HepG2 (cell line): ENCODE measurements around the gene SAMD14. TPM values are rescaled to one million over a fixed set of nuclear protein-coding genes. Genes with fewer than 3 reads are reported as not detected.

Experiments
- CCDC6 ChIP-seq: sonication (generic); formaldehyde crosslinking; IDR thresholded peaks from 2 replicates; pipeline ENCODE4 v1.8.1; 2022; ENCODE audit warnings: mild to moderate bottlenecking, missing genetic modification reagents, moderate library complexity
- DRAP1 ChIP-seq: IDR thresholded peaks from 2 replicates; pipeline ENCODE4 v1.6.1; 2016; ENCODE audit warnings: missing genetic modification reagents, missing compliant biosample characterization
- ETV5 ChIP-seq: IDR thresholded peaks from 2 replicates; pipeline ENCODE4 v1.6.1; 2018; ENCODE audit warnings: missing biosample characterization, missing genetic modification reagents, inconsistent platforms, borderline replicate concordance
- KDM3A ChIP-seq: IDR thresholded peaks from 2 replicates; pipeline ENCODE4 v1.6.1; 2018; ENCODE audit warnings: low read depth, missing compliant biosample characterization
- MED1 ChIP-seq: sonication (generic); formaldehyde crosslinking; IDR thresholded peaks from 2 replicates; pipeline ENCODE4 v1.4.0; 2020; ENCODE audit warnings: missing genetic modification reagents
- NRL ChIP-seq: sonication (generic); formaldehyde crosslinking; IDR thresholded peaks from 2 replicates; pipeline ENCODE4 v1.5.0; 2020; ENCODE audit warnings: missing genetic modification reagents, mild to moderate bottlenecking, moderate library complexity, borderline replicate concordance
- RBM39 ChIP-seq: fragments of 200-400 bp; formaldehyde crosslinking; IDR thresholded peaks from one replicate; pipeline ENCODE4 v1.6.1; 2018; ENCODE audit warnings: antibody characterized with exemption, mild to moderate bottlenecking, low read depth, low read length; ENCODE audit not compliant: poor library complexity, severe bottlenecking
- SOX6 ChIP-seq, 2 experiments: fragments of 450-650 bp in 1 of 2; sonication (generic) in 1 of 2; formaldehyde crosslinking in 1 of 2; IDR thresholded peaks; 2 replicates each; pipeline versions ENCODE4 v1.4.0 to v1.6.1; 2017 to 2020; ENCODE audit warnings: antibody characterized with exemption in 1 of 2, mild to moderate bottlenecking in 1 of 2, missing genetic modification reagents in 1 of 2
- SP4 ChIP-seq: sonication (generic); formaldehyde crosslinking; IDR thresholded peaks from 2 replicates; pipeline ENCODE4 v1.8.1; 2023; ENCODE audit warnings: mild to moderate bottlenecking, missing genetic modification reagents
- THRA ChIP-seq: sonication (generic); formaldehyde crosslinking; IDR thresholded peaks from 2 replicates; pipeline ENCODE4 v1.4.0; 2020; ENCODE audit warnings: missing genetic modification reagents, borderline replicate concordance
- ZBTB46 ChIP-seq: sonication (generic); formaldehyde crosslinking; IDR thresholded peaks from 2 replicates; pipeline ENCODE4 v1.4.0; 2020; ENCODE audit warnings: mild to moderate bottlenecking, missing genetic modification reagents, borderline replicate concordance
- ZFP91 ChIP-seq: sonication (generic); formaldehyde crosslinking; IDR thresholded peaks from 2 replicates; pipeline ENCODE4 v1.9.0; 2022; ENCODE audit warnings: missing genetic modification reagents, mild to moderate bottlenecking, borderline replicate concordance
- ZFX ChIP-seq: sonication (generic); formaldehyde crosslinking; IDR thresholded peaks from 2 replicates; pipeline ENCODE4 v1.4.0; 2020; ENCODE audit warnings: mild to moderate bottlenecking, low read depth, missing genetic modification reagents, moderate library complexity
- ZNF235 ChIP-seq: sonication (generic); formaldehyde crosslinking; IDR thresholded peaks from 2 replicates; pipeline ENCODE4 v1.8.1; 2023; ENCODE audit warnings: mild to moderate bottlenecking, missing genetic modification reagents, borderline replicate concordance
- ZNF350 ChIP-seq: sonication (generic); formaldehyde crosslinking; IDR thresholded peaks from 2 replicates; pipeline ENCODE4 v1.4.0; 2020; ENCODE audit warnings: mild to moderate bottlenecking, low read depth, missing genetic modification reagents, borderline replicate concordance
- ZNF558 ChIP-seq: sonication (generic); formaldehyde crosslinking; IDR thresholded peaks from 2 replicates; pipeline ENCODE4 v1.9.0; 2022; ENCODE audit warnings: mild to moderate bottlenecking, missing genetic modification reagents, borderline replicate concordance
- ZNF598 ChIP-seq: sonication (generic); formaldehyde crosslinking; IDR thresholded peaks from 2 replicates; pipeline ENCODE4 v1.5.1; 2020; ENCODE audit warnings: mild to moderate bottlenecking, missing genetic modification reagents, borderline replicate concordance
- ZNF883 ChIP-seq: sonication (generic); formaldehyde crosslinking; IDR thresholded peaks from 2 replicates; pipeline ENCODE4 v1.5.1; 2020; ENCODE audit warnings: mild to moderate bottlenecking, missing genetic modification reagents; ENCODE audit errors: not compliant biosample characterization
- ZSCAN21 ChIP-seq: sonication (generic); formaldehyde crosslinking; IDR thresholded peaks from 2 replicates; pipeline ENCODE4 v1.8.0; 2022; ENCODE audit warnings: mild to moderate bottlenecking, missing genetic modification reagents, moderate library complexity, borderline replicate concordance
- ZSCAN25 ChIP-seq: sonication (generic); formaldehyde crosslinking; IDR thresholded peaks from 2 replicates; pipeline ENCODE4 v1.8.0; 2022; ENCODE audit warnings: mild to moderate bottlenecking, missing genetic modification reagents
- polyA plus RNA-seq, 8 experiments: library from polyadenylated mRNA; depleted of rRNA in 3 of 8; stranded (reverse) in 7 of 8; unstranded in 1 of 8; fragments of >200 nt; fragmentation: Illumina TruSeq in 4 of 8; extraction: Trizol in 4 of 8; gene quantifications; 2 replicates each; pipeline versions ENCODE4 v1.2.1 to v1.2.3, GENCODE V29; 2011 to 2016; ENCODE audit warnings: low read depth in 4 of 8, missing spikeins in 1 of 8, mixed read lengths in 1 of 8; ENCODE audit not compliant: insufficient read depth in 1 of 8
- total RNA-seq, 5 experiments: library from RNA; depleted of rRNA; stranded (reverse); fragments of >200 nt; fragmentation: Illumina TruSeq; extraction: Trizol; gene quantifications; 2 replicates each; pipeline ENCODE4 v1.2.3, GENCODE V29; 2016; ENCODE audit warnings: low read depth in 1 of 5

Gene SAMD14
- total and polyA plus RNA-seq, 2 of the 13 experiments (the other 11 are each of a cell fraction or from before 2014, with no cell fraction given): 0.07 to 0.22 TPM

- TF ChIP-seq SOX6 (IDR thresholded peaks at IDR 0.05) (no peak), SOX6 (CRISPR knock-in tag; IDR thresholded peaks at IDR 0.05) (no peak), ZNF883 (CRISPR knock-in tag) (peak; percentile 20), ZNF350 (peak; percentile 66), NRL (CRISPR knock-in tag) (no peak; the same call in 1 of the 2 replicates), MED1 (CRISPR knock-in tag) (peak; percentile 37; the same call in 1 of the 2 replicates), ZNF598 (0 out of 2 replicates have a peak, but pooled peaks have one; percentile 1), ZSCAN21 (0 out of 2 replicates have a peak, but pooled peaks have one; percentile 54), ZFP91 (CRISPR knock-in tag) (peak; percentile 47; the same call in 1 of the 2 replicates), KDM3A (CRISPR knock-in tag) (0 out of 2 replicates have a peak, but pooled peaks have one; percentile 20), ZNF558 (no peak), SP4 (CRISPR knock-in tag) (0 out of 2 replicates have a peak, but pooled peaks have one; percentile 55), ZNF235 (CRISPR knock-in tag) (no peak), RBM39 (no peak), THRA (CRISPR knock-in tag) (no peak), CCDC6 (CRISPR knock-in tag) (0 out of 2 replicates have a peak, but pooled peaks have one; percentile 32), ETV5 (CRISPR knock-in tag) (peak; percentile 80; the same call in 1 of the 2 replicates), ZFX (CRISPR knock-in tag) (peak; percentile 81), DRAP1 (CRISPR knock-in tag) (peak; percentile 33; the same call in 1 of the 2 replicates), ZSCAN25 (CRISPR knock-in tag) (0 out of 2 replicates have a peak, but pooled peaks have one; percentile 5), ZBTB46 (CRISPR knock-in tag) (0 out of 2 replicates have a peak, but pooled peaks have one; percentile 64)
Observed at GRCh38 chr17:50111673-50112655, 18.0 kb downstream of the SAMD14 start (continued).
